Mononuclear cell (primary cell): ENCODE data around the gene RHBDD3. TPM values are rescaled to one million over a fixed set of nuclear protein-coding genes. Genes with fewer than 3 reads are reported as not detected.
"Not testable (repeated sequence)": the region's sequence is repeated elsewhere in the genome, so short reads cannot be mapped to it uniquely, and the experiment has no call there.

Experiments used
- H3K27me3 ChIP-seq: 2 replicates; pipeline ENCODE4 v1.6.0; 2011; ENCODE audit warnings: low read length, control low read depth; ENCODE audit not compliant: insufficient read depth
- H3K4me1 ChIP-seq: 2 replicates; pipeline ENCODE4 v1.5.1; 2011; ENCODE audit warnings: mild to moderate bottlenecking, low read length, control low read depth; ENCODE audit not compliant: insufficient read depth
- H3K4me3 ChIP-seq: 2 replicates; pipeline ENCODE4 v1.5.1; 2011; ENCODE audit warnings: mild to moderate bottlenecking, low read length, moderate library complexity
- H3K9me3 ChIP-seq: 2 replicates; pipeline ENCODE4 v1.5.1; 2011; ENCODE audit warnings: low read depth, mild to moderate bottlenecking, control low read depth, low read length
- total RNA-seq: library from RNA; depleted of rRNA; stranded (reverse); fragments of >200 nt; gene quantifications from one replicate; pipeline ENCODE4 v1.2.3, GENCODE V29; 2012

The RHBDD3 gene
- total RNA-seq, 1 donor, result 8.1 TPM

- no peaks in the 10 kb centered on the region for H3K4me1 ChIP-seq
- no peaks in the 10 kb centered on the region for H3K27me3 ChIP-seq
- H3K4me3 ChIP-seq, result no peak overlapping the region
- no peaks in the 10 kb centered on the region for H3K9me3 ChIP-seq
These were observed 15.5 kb downstream of the RHBDD3 start for GRCh38 chr22:29251981-29252911.

- Histone ChIP-seq H3K4me1 (no peaks in the 10 kb centered on the region), H3K27me3 (no peaks in the 10 kb centered on the region), H3K4me3 (no peak overlapping the region), H3K9me3 (no peaks in the 10 kb centered on the region)
These were observed 16.5 kb downstream of the RHBDD3 start for GRCh38 chr22:29251265-29251664.

- not testable (repeated sequence) for H3K4me1 ChIP-seq, H3K9me3 ChIP-seq, H3K27me3 ChIP-seq, H3K4me3 ChIP-seq
These were observed 19.9 kb downstream of the RHBDD3 start for GRCh38 chr22:29247891-29248290.

- Histone ChIP-seq H3K27me3 (no peaks in the 10 kb centered on the region), H3K4me1 (no peaks in the 10 kb centered on the region), H3K9me3 (peaks cover 7% of the 10 kb centered on the region), H3K4me3 (no peak overlapping the region)
These were observed 22.0 kb downstream of the RHBDD3 start for GRCh38 chr22:29245626-29246385.

- no peaks in the 10 kb centered on the region for H3K4me1 ChIP-seq
- no peaks in the 10 kb centered on the region for H3K27me3 ChIP-seq
- peaks cover 7% of the 10 kb centered on the region for H3K9me3 ChIP-seq
- no peak overlapping the region for H3K4me3 ChIP-seq
These were observed 22.8 kb downstream of the RHBDD3 start for GRCh38 chr22:29244785-29245625.

- Histone ChIP-seq H3K9me3 (peaks cover 7% of the 10 kb centered on the region), H3K4me1 (no peaks in the 10 kb centered on the region), H3K27me3 (no peaks in the 10 kb centered on the region), H3K4me3 (no peak overlapping the region)
These were observed 23.8 kb downstream of the RHBDD3 start for GRCh38 chr22:29243874-29244446.

GRCh38 chr22:29240481-29240880, 27.3 kb downstream of the RHBDD3 start:
- not testable (repeated sequence) for H3K9me3 ChIP-seq, H3K4me1 ChIP-seq, H3K4me3 ChIP-seq, H3K27me3 ChIP-seq

- Histone ChIP-seq H3K9me3 (no peaks in the 10 kb centered on the region), H3K27me3 (no peaks in the 10 kb centered on the region), H3K4me3 (no peak overlapping the region), H3K4me1 (no peaks in the 10 kb centered on the region)
These were observed 34.4 kb downstream of the RHBDD3 start for GRCh38 chr22:29233277-29233877.

- Histone ChIP-seq H3K4me3 (no peak overlapping the region), H3K27me3 (no peaks in the 10 kb centered on the region), H3K9me3 (no peaks in the 10 kb centered on the region), H3K4me1 (no peaks in the 10 kb centered on the region)
These were observed 35.5 kb downstream of the RHBDD3 start for GRCh38 chr22:29231971-29232959.

- no peaks in the 10 kb centered on the region for H3K4me1 ChIP-seq
- H3K27me3 ChIP-seq, result no peaks in the 10 kb centered on the region
- H3K4me3 ChIP-seq, result no peak overlapping the region
- no peaks in the 10 kb centered on the region for H3K9me3 ChIP-seq
These were observed 36.6 kb downstream of the RHBDD3 start for GRCh38 chr22:29230972-29231875.

- no peaks in the 10 kb centered on the region for H3K27me3 ChIP-seq
- H3K4me3 ChIP-seq, result no peak overlapping the region
- no peaks in the 10 kb centered on the region for H3K9me3 ChIP-seq
- H3K4me1 ChIP-seq, result no peaks in the 10 kb centered on the region
These were observed 41.3 kb downstream of the RHBDD3 start for GRCh38 chr22:29226351-29226981.

- Histone ChIP-seq H3K27me3 (no peaks in the 10 kb centered on the region), H3K4me1 (no peaks in the 10 kb centered on the region), H3K4me3 (no peak overlapping the region), H3K9me3 (no peaks in the 10 kb centered on the region)
These were observed 42.2 kb downstream of the RHBDD3 start for GRCh38 chr22:29225422-29226090.
